ENCODE measurements around the gene N4BP3. TPM values are rescaled to one million over a fixed set of nuclear protein-coding genes. Genes with fewer than 3 reads are reported as not detected.
A peak's percentile ranks its signal among the peaks of the same experiment; 100 is the strongest.

Gene N4BP3
- total RNA-seq, 1 experiment from 2014 or later = 46.2 TPM

DNA sequence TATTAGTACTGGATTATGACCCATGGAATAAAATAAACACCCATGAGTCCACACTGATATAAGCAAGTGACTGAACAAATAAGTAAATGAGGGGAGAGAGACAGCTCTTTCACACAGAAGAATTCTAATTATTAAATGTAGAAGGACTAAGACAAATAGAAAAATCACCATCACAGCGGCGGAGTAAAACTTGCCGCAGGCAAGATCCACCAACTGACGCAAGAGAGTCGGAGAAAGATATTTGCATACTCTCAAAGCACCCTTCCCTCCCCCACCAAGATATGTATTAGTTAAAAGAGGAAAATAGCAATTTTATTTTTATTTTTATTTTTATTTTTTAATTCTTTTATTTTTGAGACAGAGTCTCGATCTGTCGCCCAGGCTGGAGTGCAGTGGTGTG, 14.6 kb upstream of the N4BP3 start (continued):
- TF ChIP-seq, protein P1, sequence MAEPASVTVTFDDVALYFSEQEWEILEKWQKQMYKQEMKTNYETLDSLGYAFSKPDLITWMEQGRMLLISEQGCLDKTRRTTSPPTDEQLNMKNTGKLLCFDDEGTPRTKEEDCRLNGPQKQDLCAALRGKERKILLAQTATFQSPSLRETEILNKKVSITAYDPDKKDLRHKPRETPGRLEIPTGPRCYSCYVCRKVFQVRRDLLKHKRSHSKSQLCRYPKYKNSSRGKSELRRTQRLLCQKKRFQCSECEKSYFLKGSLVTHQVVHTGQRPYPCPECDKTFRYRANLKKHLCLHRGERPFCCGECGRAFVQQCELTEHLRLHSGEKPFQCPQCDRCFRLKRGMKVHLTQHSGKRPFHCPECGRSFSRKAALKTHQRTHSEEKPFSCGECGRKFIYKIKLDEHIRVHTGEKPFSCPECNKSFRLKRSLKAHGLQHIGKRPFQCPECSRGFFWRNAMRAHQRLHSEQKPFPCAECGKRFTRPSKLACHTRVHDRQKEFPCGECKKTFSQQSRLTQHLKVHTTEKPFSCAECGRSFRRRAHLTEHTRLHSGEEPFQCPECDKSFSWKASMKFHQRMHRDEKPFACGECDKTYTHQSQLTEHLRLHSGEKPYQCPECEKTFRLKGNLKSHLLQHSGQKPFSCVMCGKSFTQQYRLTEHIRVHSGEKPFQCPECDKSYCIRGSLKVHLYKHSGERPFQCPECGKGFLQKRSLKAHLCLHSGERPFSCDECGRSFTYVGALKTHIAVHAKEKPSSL (CRISPR knock-in tag; conservative IDR thresholded peaks at IDR 0.05) = no peak
- TF ChIP-seq SMAD3 (CRISPR knock-in tag; IDR thresholded peaks at IDR 0.05; ENCODE audit: borderline replicate concordance) (no peak), ZNF263 (CRISPR knock-in tag; IDR thresholded peaks at IDR 0.05; ENCODE audit: low read depth) (no peak)
- TF ChIP-seq, protein P2, sequence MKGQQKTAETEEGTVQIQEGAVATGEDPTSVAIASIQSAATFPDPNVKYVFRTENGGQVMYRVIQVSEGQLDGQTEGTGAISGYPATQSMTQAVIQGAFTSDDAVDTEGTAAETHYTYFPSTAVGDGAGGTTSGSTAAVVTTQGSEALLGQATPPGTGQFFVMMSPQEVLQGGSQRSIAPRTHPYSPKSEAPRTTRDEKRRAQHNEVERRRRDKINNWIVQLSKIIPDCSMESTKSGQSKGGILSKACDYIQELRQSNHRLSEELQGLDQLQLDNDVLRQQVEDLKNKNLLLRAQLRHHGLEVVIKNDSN (CRISPR knock-in tag; IDR thresholded peaks at IDR 0.05) = no peak
- TF ChIP-seq, protein P3, sequence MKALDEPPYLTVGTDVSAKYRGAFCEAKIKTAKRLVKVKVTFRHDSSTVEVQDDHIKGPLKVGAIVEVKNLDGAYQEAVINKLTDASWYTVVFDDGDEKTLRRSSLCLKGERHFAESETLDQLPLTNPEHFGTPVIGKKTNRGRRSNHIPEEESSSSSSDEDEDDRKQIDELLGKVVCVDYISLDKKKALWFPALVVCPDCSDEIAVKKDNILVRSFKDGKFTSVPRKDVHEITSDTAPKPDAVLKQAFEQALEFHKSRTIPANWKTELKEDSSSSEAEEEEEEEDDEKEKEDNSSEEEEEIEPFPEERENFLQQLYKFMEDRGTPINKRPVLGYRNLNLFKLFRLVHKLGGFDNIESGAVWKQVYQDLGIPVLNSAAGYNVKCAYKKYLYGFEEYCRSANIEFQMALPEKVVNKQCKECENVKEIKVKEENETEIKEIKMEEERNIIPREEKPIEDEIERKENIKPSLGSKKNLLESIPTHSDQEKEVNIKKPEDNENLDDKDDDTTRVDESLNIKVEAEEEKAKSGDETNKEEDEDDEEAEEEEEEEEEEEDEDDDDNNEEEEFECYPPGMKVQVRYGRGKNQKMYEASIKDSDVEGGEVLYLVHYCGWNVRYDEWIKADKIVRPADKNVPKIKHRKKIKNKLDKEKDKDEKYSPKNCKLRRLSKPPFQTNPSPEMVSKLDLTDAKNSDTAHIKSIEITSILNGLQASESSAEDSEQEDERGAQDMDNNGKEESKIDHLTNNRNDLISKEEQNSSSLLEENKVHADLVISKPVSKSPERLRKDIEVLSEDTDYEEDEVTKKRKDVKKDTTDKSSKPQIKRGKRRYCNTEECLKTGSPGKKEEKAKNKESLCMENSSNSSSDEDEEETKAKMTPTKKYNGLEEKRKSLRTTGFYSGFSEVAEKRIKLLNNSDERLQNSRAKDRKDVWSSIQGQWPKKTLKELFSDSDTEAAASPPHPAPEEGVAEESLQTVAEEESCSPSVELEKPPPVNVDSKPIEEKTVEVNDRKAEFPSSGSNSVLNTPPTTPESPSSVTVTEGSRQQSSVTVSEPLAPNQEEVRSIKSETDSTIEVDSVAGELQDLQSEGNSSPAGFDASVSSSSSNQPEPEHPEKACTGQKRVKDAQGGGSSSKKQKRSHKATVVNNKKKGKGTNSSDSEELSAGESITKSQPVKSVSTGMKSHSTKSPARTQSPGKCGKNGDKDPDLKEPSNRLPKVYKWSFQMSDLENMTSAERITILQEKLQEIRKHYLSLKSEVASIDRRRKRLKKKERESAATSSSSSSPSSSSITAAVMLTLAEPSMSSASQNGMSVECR (CRISPR knock-in tag; IDR thresholded peaks at IDR 0.05; ENCODE audit: borderline replicate concordance) = no peak
- TF ChIP-seq, protein P4, sequence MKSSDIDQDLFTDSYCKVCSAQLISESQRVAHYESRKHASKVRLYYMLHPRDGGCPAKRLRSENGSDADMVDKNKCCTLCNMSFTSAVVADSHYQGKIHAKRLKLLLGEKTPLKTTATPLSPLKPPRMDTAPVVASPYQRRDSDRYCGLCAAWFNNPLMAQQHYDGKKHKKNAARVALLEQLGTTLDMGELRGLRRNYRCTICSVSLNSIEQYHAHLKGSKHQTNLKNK (CRISPR knock-in tag; IDR thresholded peaks at IDR 0.05) = no peak

DNA sequence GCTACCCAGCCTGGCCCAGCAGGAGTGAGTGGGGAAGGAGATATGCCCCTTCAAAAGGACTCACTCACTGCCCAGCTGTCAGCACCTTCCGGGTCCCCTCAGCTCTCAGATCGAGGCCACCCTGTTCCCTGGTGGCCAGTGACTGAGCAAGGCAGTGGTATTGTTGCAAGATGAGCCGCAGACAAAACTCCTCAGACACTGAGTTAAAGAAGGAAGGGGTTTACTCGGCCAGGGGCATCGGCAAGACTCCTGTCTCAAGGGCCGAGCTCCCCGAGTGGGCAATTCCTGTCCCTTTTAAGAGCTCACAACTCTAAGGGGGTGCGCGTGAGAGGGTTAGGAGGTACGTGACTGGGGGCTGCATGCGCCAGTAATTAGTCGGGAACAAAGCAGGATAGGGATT, 9.7 kb upstream of the N4BP3 start:
- Mint-ChIP-seq H3K4me1 (peaks cover 13% of the 10 kb centered on the region), H3K9me3 (0 out of 2 replicates have a peak, but pooled peaks cover 3% of the 10 kb centered on the region), H3K36me3 (0 out of 2 replicates have a peak, but pooled peaks cover 2% of the 10 kb centered on the region), H3K4me3 (no peak overlapping the region), H3K27me3 (ENCODE audit: low read depth) (no peaks in the 10 kb centered on the region; the same call in 1 of the 2 replicates), H3K27ac (no peak overlapping the region)
- DNase-seq (ENCODE audit: low spot score) = no peak
- ChIA-PET CTCF (interaction anchor here (1.1 kb wide), 2 partner anchors 17 to 42 kb away, joined by 3 to 4 read pairs; no protein-coding TSS in a partner anchor), POLR2A (no interaction called here)
- TF ChIP-seq TP53 (CRISPR knock-in tag; IDR thresholded peaks at IDR 0.05) (no peak), ZNF317 (CRISPR knock-in tag; IDR thresholded peaks at IDR 0.05; ENCODE audit: borderline replicate concordance, low read depth) (peak; percentile 58; the same call in 1 of the 2 replicates)
- ATAC-seq = no peak

DNA sequence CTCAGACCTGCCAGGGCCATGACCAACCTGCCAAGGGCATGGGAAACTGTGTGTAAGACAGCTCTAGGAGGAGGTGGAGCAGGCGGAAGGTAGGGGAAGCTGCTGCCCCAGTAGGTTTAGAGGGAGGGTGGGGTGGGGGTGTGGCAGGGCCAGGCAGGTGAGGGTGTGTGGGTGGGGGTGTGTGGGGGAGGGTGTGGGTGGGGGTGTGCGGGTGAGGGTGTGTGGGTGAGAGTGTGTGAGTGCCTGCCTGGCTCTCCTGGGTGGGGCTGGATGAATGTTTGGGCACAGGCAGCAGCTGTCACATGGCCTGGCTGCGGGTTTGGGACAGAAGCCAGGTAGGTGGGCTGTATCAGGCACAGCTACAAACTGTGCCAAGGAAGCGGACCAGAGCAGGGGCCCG, 8.8 kb upstream of the N4BP3 start:
- H3K36me3 Mint-ChIP-seq = 0 out of 2 replicates have a peak, but pooled peaks cover 2% of the 10 kb centered on the region
- H3K27me3 Mint-ChIP-seq (ENCODE audit: low read depth) = no peaks in the 10 kb centered on the region; the same call in 1 of the 2 replicates
- H3K9me3 Mint-ChIP-seq = 0 out of 2 replicates have a peak, but pooled peaks cover 3% of the 10 kb centered on the region
- DNase-seq (ENCODE audit: low spot score) (no peak), ATAC-seq (no peak)
- H3K27ac Mint-ChIP-seq = no peak overlapping the region
- POLR2A ChIA-PET = no interaction called here
- CTCF ChIA-PET = interaction anchor here (0.7 to 1.1 kb wide), 3 partner anchors 16 to 41 kb away, joined by 3 to 4 read pairs (median 3); no protein-coding TSS in a partner anchor
- H3K4me1 Mint-ChIP-seq = peaks cover 15% of the 10 kb centered on the region
- H3K4me3 Mint-ChIP-seq = no peak overlapping the region
- no peak for TF ChIP-seq GRHL2 (CRISPR knock-in tag; IDR thresholded peaks at IDR 0.05; ENCODE audit: insufficient replicate concordance, severe bottlenecking)
- TF ChIP-seq, protein P5, sequence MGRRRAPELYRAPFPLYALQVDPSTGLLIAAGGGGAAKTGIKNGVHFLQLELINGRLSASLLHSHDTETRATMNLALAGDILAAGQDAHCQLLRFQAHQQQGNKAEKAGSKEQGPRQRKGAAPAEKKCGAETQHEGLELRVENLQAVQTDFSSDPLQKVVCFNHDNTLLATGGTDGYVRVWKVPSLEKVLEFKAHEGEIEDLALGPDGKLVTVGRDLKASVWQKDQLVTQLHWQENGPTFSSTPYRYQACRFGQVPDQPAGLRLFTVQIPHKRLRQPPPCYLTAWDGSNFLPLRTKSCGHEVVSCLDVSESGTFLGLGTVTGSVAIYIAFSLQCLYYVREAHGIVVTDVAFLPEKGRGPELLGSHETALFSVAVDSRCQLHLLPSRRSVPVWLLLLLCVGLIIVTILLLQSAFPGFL (CRISPR knock-in tag; IDR thresholded peaks at IDR 0.05; ENCODE audit: borderline replicate concordance) = no peak
- TF ChIP-seq FOXJ3 (CRISPR knock-in tag; IDR thresholded peaks at IDR 0.05; ENCODE audit: borderline replicate concordance) = no peak
- no peak for TF ChIP-seq FOXP1 (CRISPR knock-in tag; IDR thresholded peaks at IDR 0.05; ENCODE audit: borderline replicate concordance)
- no peak for TF ChIP-seq RORB (CRISPR knock-in tag; IDR thresholded peaks at IDR 0.05)
- TF ChIP-seq, protein P6, sequence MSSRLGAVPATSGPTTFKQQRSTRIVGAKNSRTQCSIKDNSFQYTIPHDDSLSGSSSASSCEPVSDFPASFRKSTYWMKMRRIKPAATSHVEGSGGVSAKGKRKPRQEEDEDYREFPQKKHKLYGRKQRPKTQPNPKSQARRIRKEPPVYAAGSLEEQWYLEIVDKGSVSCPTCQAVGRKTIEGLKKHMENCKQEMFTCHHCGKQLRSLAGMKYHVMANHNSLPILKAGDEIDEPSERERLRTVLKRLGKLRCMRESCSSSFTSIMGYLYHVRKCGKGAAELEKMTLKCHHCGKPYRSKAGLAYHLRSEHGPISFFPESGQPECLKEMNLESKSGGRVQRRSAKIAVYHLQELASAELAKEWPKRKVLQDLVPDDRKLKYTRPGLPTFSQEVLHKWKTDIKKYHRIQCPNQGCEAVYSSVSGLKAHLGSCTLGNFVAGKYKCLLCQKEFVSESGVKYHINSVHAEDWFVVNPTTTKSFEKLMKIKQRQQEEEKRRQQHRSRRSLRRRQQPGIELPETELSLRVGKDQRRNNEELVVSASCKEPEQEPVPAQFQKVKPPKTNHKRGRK (CRISPR knock-in tag; IDR thresholded peaks at IDR 0.05; ENCODE audit: borderline replicate concordance) = no peak
- TF ChIP-seq MYBL2 (CRISPR knock-in tag; IDR thresholded peaks at IDR 0.05) = no peak
- TF ChIP-seq ZNF317 (CRISPR knock-in tag; IDR thresholded peaks at IDR 0.05; ENCODE audit: borderline replicate concordance, low read depth) = no peak
- no peak for TF ChIP-seq NR3C1 (CRISPR knock-in tag; conservative IDR thresholded peaks at IDR 0.05; ENCODE audit: low read depth)
- TF ChIP-seq ZNF263 (CRISPR knock-in tag; IDR thresholded peaks at IDR 0.05; ENCODE audit: low read depth) = no peak
- TF ChIP-seq, protein P4 (CRISPR knock-in tag; IDR thresholded peaks at IDR 0.05) = no peak
- TF ChIP-seq ATF1 (CRISPR knock-in tag; IDR thresholded peaks at IDR 0.05) = no peak
- TF ChIP-seq IRF2 (CRISPR knock-in tag; IDR thresholded peaks at IDR 0.05; ENCODE audit: borderline replicate concordance, low read depth) = no peak
- TF ChIP-seq SMAD4 (CRISPR knock-in tag; IDR thresholded peaks at IDR 0.05) = no peak

Data from WTC11 (cell line).